Measurements from ENCODE around the gene HSPA12A.

The HSPA12A gene

DNA sequence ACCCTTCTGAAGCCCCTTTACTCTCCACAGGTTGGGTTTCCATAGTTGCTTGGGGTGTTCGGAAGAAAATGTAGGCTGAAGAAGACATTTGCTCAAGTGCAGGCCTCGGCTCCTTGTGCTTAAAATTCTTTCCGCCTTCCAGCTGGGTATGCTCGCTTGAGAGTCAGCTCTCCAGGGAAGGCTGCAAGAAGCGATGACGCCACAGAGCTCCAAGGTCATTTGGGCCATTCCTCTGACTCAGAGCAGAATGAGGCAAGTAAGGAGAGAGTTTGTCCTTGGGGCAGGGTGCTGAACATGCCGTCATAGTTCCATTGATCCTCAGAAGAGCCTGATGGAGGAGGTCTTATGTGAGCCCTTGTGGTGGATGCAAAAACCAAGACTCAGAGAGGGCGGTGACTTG, 27.4 kb upstream of the HSPA12A start:
- no peak for DNase-seq

DNA sequence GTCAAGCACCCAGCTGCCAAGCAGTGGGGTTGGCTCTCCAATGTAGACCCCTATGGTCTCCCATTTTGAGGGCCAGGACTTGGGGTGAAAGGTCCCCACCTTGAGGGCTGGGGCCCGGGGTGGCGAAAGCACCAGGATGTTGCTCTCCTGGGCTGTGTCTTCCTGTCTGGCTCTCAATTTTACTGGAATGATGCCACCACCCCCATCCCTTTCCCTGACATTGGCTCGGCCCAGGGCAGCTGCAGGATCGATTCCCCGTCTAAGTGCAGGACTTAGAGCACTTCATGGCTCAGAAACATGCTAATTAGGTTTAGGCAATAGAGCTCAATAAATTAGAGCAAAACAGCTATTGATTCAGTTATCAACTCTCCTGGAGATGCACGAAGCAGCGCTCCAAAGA, 27.0 kb upstream of the HSPA12A start:
- DNase-seq: no peak

DNA sequence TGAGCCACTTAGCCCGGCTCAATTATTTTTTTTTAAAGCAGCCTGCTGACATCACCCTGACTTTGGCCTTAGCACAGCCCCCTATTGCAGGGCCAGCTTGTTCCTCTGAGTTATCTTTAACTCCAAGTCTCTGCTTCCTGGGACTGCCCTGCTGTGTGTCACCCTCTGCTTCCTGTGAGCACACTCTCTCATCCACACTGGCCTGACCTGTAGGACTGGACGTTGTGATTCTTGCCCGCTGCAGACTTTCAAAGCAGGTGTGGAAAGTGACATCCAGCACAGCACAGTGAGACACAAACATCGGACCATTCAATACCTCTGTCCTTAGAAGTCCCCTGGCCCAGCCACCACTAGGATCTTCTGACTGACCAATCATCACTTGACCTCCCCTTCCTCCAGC, 26.4 kb upstream of the HSPA12A start:
- DNase-seq: no peak

DNA sequence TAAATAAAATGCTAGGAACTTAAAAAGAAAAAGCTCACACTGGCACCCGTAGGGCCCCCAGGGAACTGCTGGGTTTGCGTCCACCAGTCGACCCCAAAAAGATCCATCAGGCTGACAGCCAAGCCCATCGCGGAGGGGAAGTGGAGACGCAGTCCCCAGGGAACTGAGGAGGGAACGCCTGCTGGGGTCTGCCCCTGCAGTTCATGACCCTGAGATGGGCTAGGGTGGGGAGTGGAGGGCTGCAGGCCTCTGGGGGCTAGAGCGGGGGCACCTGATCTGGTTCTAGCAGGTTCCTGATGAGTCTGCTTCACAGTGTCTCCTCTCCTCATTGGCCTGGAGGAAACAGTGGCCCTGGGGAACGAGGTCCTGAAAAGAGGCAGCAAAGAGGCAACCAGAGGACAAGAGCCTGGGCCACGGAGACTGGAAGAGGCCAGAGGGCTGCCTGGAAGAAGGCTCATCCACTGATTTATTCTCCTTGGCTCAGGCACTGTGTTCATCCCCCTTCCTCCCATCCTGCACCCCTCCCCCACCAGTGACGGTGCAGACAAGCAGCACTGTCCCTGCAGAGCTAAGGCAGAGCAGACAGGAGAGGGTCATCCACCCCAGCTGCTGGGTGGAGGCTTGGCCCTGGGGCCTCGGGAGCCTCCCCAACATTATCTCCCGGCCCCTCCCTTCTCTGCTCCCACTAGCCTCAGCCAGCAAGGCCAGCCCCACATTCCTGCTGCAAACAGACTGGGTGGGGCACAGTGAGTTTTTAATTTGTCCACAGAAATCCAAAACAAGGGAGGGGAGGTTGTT, 24.7 kb upstream of the HSPA12A start:
- DNase-seq: no peak

DNA sequence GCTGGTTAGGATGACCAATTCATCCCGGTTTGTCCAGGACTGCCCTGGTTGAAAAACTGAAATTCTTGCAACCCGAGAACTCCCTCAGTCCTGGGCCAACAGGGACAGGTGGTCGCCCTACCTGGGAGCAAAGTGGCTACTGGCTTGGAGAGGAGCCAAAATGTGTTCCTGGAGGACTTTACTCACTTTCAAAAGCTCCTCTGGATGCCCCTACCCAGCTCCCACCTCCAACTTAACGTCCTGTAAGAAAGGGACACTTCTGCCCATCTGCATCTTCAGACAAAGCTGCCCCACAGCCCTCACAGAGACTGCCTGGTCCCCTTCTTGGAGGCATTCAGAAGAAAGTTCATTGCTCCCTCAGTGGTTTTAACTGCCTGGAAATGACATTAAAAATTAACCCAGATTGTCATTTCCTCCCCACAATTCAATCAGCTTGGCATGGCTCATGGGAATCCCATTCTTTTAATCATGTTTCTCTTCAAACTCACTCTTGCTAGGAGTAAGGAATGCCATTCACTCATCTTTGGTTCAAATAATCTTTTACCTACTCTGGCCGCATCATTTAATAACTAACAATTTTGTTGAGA, 24.0 kb upstream of the HSPA12A start:
- DNase-seq: no peak

DNA sequence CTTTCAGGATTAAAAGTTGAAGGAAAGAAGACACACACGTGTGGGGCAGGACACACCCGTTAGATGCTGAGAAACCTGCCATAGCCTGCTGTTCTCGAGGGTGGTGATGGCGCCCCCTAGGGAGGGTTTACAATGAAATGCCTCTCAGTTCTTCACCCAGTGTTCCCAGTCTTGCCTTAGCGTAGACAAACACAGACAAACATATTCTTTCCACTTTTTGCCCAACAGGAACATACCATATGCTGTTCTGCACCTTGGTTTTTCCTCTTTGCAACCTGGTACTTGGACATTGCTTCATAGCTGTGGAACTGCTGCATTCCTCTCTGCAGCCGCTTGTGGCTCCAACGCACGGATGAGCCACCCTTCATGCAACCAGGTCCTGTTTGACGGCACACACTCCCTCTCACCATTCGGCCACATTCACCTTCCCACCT, 23.3 kb upstream of the HSPA12A start:
- DNase-seq: peak; percentile 63

DNA sequence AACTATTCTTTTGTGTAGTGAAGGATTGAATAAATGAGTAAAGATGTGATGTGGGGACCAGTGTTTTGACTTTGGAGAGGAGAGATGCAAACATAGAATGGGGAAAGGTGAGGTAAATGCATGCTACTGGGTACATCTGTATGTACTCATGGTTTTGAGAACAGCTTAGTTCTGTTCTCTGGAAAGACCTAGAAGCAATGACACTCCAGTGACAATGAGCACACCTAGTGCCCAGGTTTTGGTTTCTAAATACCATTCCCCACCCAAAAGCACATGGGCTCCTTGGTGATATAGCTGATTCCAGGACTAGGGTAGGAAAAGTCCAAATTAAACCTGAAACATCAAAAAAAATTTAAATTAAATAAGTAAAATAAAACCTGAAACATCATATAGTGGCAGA, 22.6 kb upstream of the HSPA12A start:
- DNase-seq: no peak

DNA sequence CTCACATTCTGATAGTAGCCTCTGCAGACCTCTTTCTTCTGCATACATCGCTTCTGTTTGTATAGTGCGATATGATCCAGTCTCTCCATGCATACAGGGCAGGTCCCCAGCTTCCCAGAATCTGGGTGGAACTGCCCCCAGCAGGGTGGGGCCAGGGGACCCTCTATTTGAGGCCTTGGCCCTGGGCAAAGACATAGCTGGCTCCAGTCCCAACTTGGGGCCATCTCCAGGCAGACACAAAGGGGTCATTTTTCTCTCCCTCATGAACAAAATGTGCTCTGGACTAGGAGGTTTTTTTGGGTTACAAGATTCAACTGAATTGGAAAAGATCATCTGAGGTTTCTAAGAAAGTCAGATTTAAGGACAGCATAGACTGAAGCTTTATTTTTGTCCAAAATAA, 21.1 kb upstream of the HSPA12A start:
- peak; percentile 33 for DNase-seq

DNA sequence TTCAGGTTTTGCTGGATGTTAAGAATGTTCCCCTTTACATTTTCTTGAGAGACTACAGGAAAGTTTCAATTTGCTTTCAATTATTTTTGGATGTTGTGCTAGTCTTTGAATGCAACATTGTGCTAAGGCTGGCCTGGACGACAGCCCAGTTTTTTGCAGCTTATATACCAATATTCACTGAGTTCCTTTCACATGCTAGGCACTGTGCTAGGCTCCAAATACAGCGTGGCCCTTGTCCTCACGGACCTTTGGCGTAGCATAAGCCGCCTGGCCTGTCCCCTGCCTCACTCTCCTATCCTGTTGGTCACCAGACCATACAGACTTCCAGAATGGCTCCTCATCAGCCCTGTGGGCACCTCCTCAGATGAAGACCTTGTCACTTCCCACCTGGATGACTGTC, 19.5 kb upstream of the HSPA12A start:
- peak; percentile 30 for DNase-seq

DNA sequence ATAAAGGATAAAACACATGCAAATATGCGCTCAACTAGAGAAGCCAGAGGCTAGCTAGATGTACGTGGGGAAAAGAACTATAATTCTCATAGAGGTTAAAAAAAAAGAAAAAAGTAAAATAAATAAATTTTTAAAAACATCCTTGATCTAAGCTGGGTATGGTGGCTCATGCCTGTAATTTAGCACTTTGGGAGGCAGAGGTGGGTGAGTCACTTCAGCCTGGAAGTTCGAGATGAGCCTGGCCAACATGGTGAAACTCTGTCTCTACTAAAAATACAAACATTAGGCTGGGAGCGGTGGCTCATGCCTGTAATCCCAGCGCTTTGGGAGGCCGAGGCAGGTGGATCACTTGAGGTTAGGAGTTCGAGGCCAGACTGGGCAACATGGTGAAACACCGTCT, 18.6 kb upstream of the HSPA12A start:
- no peak for DNase-seq

DNA sequence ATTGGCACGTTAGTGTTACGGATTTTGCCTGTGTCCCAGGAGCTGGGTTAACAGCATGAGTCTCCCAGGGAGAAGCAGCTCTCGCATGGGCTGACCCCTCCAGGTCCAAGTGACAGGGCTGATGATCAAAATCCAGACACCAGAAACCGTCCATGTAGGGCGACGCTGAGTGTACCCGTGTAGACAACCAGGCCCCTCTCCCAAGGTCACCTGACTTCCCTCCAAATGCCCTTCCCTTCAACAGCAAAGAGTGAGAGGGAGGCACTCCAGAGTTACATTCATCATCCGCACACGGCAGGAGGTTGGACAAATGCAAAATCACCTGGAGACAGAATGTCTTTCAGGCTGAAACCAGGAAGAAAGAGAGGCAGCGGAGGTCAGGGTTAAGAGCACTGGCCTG, 14.9 kb upstream of the HSPA12A start:
- DNase-seq: no peak

DNA sequence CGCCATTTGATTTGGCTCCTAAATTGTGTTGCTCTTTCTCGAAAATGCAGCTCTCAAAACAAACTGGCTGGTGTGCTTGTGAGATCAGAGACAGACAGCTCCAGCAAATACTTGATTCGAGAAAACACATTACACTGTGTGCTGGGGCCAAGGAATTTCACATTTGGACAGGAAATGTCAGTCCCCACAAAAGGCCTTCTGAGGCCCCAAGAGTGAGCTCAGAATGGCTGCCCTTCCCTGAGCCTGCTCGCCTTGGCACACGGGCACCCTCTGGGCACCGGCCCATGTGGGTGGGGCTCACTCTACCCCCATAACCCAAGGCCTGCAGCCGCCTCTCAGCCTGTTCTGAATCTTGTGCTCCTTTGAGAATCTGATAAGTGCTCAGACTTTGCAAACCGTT, 13.9 kb upstream of the HSPA12A start:
- peak; percentile 87 for DNase-seq

DNA sequence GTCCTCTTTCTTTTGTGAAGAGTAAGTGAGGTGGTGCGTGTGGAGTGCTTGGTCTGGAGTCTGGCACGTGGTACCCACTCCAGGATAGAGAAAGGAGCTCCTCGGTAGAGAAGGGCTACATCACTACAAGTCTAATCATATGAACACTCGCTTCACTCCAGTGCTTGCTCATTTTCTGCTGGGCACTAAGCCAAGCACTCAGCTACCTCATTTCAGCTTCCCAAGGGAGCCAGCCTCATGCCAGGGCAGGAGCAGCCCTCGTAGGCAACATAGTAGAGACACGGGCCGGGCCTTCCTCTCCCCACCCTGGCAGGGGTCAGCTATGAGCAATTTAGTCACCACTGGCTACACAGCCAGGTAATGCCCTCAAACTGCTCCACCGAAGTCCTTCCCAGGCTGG, 11.4 kb upstream of the HSPA12A start:
- DNase-seq: no peak

DNA sequence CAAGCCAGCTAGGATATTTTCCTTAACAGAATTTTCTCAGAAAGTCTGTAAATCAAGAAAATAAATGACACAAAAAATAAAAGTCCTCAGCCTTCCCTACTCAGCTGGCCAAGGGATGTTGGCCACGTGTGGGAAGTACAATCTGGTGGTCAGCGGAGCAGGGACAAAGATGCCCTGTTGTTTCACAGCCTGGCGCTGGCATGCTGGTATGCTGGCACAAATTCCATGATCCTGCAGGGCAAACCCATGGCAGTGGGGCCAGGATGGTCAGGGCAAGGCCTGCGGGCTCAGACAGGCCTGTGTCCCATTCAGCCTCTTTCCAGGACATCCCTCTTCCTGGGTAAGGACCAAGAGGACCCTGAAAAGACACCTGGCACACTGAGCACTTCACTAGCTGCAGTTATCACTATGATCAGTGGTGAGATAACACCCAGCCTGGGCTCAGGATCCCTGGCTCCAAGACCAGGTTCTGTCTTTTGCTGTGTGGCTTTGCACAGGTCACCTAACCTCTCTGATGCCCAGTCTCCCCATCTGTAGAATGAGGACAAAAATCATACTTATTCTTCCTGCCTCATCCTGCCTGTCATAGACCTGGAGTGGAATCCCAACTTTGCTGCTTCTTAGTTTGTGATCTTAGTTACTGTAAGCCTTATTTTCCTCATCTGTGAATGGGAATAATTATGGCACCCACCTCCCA, 10.8 kb upstream of the HSPA12A start:
- DNase-seq: peak; percentile 77

DNA sequence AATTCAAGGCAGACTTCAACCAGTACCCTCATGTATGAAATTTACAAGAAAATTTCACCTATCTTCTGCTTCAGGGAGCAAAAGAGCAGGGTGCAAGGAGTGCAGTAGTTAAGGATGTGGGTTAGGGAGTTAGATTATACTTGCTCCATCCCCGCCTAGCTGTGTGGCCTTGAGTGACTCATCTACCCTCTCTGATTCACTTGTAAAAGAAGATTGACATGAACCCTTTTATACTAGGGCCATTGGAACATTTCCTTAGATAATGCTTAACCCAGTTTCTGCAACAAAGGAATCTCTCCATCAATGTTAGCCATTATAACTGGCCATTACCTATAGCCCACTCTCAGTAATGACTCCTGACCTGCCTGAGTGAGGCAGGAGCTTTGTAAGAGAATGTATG, 10.2 kb upstream of the HSPA12A start:
- DNase-seq: no peak

DNA sequence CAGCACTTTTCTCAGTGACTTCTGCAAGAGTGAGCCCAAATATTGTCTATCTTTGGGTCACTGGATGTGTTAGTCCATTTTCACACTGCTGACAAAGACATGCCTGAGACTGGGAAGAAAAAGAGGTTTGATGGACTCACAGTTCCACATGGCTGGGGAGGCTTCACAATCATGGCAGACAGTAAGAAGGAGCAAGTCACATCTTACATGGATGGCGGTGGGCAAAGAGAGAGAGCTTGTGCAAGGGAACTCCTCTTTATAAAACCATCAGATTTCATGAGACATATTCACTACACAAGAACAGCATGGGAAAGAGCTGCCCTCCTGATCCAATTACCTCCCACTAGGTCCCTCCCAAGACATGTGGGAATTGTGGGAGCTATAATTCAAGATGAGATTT, 6.1 kb upstream of the HSPA12A start:
- no peak for DNase-seq

DNA sequence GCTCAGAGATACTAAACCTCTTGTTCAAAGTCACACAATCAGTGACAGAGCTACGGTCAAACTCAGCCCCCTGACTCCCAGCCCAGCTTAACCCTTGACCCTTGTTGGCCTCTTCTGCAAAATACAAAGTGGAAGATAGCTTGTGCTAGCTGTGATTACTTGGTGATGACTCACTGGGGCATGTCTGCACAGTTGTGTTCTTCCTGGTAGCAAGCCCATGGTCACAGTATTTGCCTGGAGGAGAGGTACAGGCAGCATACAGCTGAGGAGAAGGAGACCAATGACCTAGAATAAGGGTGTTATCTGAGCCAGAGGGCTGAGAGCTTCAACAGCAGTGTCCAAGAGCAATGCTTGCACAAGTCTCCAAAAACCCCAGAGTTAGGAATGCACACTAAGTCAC, 5.7 kb upstream of the HSPA12A start:
- DNase-seq: no peak

DNA sequence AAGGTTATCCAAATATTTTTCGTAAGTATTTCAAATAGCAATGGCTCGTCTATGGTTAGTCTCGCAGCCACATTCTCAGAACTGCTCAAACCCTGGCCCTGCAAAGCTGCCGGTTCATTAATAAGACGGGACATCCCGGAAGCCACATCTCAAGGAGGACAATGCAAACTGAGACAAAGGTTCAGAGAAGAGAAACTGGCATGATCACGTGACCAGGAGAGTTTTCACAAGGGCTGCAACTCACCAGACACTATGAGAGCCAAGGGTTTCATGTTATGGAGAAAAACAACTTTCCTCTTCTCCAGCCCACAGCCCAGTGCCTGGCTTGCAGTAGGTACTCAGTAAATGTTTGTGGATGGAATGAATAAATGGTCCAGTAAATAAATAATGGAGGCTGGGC, 5.0 kb upstream of the HSPA12A start:
- DNase-seq: no peak

DNA sequence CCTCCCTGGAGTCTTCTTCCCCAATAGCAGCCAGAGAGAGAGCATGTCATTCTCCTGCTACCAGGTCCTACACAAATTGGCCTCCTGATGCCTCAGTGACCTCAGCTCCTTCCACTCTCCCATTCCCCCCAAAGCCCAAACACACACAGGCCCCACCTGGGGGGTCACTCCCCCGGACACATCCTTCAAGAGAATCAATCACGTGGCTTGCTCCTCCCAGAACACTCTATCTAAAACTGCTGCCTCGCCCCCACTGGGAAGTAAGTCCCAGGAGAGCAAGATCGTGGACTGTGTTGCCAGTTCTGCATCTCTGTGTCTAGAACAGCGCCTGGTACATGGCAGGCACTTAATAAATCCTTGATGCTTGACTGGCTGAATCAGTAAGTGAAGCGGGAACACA, 2.5 kb upstream of the HSPA12A start:
- DNase-seq: no peak

DNA sequence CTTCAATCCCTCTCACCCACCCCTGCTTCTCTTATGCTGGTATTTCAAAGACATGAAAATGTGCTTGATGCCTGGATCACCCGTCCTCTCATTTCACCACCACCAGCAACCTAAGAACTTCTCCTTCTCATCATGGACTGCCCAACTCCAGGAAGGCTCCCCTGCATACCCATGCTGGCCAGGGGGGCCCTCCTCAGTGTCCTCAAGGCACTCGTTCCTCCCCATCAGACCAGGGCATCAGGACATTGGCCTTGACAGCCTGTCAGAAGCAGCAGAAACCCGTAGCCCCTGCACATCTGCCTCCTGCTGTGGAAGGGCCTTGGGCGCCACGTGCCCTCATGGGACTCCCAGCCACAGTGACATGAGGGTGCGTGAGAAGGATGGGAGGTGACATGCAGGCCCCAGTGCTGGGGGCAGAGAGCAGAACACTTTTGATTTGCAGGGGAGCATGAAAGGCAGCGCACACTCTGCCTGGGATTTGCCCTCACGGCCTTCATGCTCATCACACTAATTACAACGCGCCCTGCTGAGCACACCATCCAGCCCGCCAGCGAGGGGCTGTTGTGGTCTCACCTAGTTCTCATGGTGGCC, 1.9 kb upstream of the HSPA12A start:
- no peak for DNase-seq

DNA sequence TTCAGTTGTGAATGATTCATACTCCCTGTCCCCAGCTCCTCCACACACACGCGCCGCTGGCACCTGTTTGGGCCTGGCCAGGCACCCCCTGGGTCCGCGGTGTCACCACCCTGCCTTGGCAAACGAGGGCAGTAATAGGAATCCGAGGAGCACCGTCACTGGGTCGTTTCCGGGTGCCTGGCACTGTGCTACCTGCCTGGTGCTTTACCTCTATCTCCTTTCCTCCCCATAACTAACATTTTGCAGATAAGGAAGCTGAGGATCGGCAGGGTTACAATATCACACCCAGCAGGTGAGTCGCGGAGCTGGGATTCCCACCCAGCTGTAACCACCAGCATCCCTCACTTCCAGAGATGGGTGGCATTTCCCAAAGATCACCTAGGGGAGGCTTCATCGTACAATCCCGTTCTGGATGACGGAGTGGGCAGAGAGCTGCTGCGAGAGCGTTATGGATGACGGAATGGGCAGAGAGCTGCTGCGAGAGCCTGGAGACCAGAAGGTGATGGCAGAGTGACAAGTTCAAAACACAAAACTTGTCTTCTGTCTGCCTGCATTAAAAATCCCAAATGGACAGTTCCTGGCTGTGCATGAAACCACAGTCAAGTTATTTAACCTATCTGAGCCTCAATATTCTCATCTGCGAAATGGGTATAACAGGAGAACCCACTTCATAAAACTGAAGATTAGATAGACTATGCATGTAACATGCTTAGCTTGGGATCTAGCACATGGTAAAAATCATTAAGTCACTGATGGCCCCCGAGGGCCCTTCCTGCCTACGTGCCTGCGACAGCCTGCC, 1.1 kb upstream of the HSPA12A start:
- DNase-seq: no peak

DNA sequence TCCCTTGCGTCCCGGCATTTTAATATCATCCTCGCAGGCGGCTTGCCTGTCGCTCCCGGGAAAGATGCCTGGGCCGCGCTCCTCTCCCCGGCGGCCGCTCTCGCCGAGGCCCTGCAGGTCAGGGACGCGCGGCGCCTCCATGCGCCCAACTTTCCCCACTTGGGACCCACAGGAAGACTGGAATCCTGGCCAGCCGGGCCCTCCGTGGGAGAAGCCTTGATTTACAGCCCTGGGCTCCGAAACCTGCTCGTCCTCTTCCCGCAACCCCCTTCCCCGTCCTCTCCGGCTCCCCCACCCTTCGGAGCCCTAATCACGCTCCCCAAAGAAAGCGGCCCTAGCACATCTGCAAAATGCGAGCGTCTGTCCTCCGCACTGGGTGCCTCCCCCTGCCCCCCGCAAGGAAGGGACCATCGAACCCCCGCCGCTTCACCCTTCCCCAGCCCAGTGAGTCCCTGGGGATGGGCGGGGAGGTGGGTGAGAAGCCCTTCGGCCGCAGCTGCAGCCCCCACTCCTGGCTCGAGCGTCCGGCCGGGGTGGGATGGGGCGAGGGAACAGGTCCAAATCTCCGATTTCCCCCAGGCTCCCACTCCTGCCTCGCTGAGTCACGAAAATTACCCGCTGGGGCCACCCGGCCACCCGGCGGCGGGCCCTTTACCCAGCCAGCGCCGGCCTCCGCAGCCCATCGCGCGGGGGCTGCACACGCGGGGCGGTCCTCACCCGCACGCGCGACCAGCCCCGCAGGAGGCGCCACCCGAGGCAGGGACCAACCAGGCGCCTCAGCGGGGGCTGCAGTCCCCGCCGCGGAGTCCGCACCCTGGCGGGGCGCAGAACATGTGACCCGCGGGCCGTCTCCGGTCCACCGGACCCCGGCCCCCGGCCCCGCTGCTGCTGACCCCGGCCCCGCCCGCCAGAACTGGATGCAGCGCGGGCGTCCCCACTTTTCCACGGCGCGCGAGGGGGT, 695 bp downstream of the HSPA12A start:
- DNase-seq: peak; percentile 38

All from midbrain (tissue), 1 donor.